K562 (cell line): ENCODE results near the gene IL17F. TPM values are rescaled to one million over a fixed set of nuclear protein-coding genes. Genes with fewer than 3 reads are reported as not detected.

ENCODE experiments used
- ATAC-seq: fragments of 200-7000 bp; cut with Tn5 transposase; 3 replicates; pipeline ENCODE4 v1.9.1; 2020; ENCODE audit warnings: moderate library complexity
- BruUV-seq: library from RNA; stranded (reverse); fragments of 400-500 nt; replicated peaks from 2 replicates; lab custom pipeline; 2021; lab: Mats Ljungman, UMichigan
- CTCF ChIA-PET: fragments of 300-600 bp; formaldehyde crosslinking; extraction: SDS; loops from one replicate; lab custom pipeline; 2021; ENCODE audit warnings: low intra/inter-chr PET ratio; lab: Yijun Ruan, JAX
- POLR2A ChIA-PET: fragments of 300-600, 350-650 bp; sonication (Branson Sonifier 250); formaldehyde crosslinking; extraction: SDS; loops from one replicate; lab custom pipeline; 2021; ENCODE audit warnings: antibody characterized with exemption, inconsistent platforms; lab: Yijun Ruan, JAX
- DNase-seq, 4 experiments: peaks; one replicate each; pipeline versions ENCODE4 v3.0.0 to v3.0.0-alpha.2; 2011 to 2018; ENCODE audit warnings: low spot score in 3 of 4, mixed read lengths in 3 of 4; ENCODE audit errors: extremely low read depth in 1 of 4
- FAIRE-seq: peaks from 2 replicates; lab custom pipeline; 2011; peaks lifted over from hg19 to GRCh38; lab: Jason Lieb, UNC
- H2AFZ ChIP-seq: 2 replicates; pipeline ENCODE4 v1.6.0; 2011; ENCODE audit warnings: low read depth, low read length, control low read depth, inconsistent platforms
- H3K27ac ChIP-seq: fragments of 200-600 bp; 3 replicates; pipeline ENCODE4 v1.8.0; 2011; ENCODE audit warnings: low read depth, mild to moderate bottlenecking, control low read depth, inconsistent platforms, low read length, moderate library complexity, mixed read lengths; ENCODE audit errors: extremely low read depth
- H3K27me3 ChIP-seq, 2 experiments: fragments of 300-600 bp in 1 of 2; 2 replicates in 1 of 2; 3 replicates in 1 of 2; pipeline versions ENCODE4 v1.6.0 to v1.8.0; 2011; ENCODE audit warnings: inconsistent platforms in 2 of 2, low read length in 2 of 2, mild to moderate bottlenecking in 1 of 2, mixed read lengths in 1 of 2, moderate library complexity in 1 of 2; ENCODE audit not compliant: control insufficient read depth in 2 of 2, insufficient read depth in 2 of 2
- H3K36me3 ChIP-seq: fragments of 300-600 bp; 3 replicates; pipeline ENCODE4 v1.8.0; 2011; ENCODE audit warnings: mild to moderate bottlenecking, low read length, inconsistent platforms; ENCODE audit not compliant: control insufficient read depth, insufficient read depth
- H3K4me1 ChIP-seq, 2 experiments: fragments of 200-600 bp in 1 of 2; replicated peaks in 1 of 2; 2 replicates in 1 of 2; 3 replicates in 1 of 2; pipeline versions ENCODE4 v1.5.1 to v1.8.0; 2011; ENCODE audit warnings: inconsistent platforms in 2 of 2, low read length in 2 of 2, mild to moderate bottlenecking in 1 of 2, mixed read lengths in 1 of 2, moderate library complexity in 1 of 2; ENCODE audit not compliant: control insufficient read depth in 2 of 2, insufficient read depth in 2 of 2
- H3K4me2 ChIP-seq: 2 replicates; pipeline ENCODE4 v1.6.1; 2011; ENCODE audit warnings: low read length, control low read depth, inconsistent platforms, mixed read lengths; ENCODE audit not compliant: insufficient read depth
- H3K4me3 ChIP-seq: fragments of 200-600 bp; sonication (generic), shearing (Covaris generic); 2 replicates; pipeline ENCODE4 v1.5.1; 2016; ENCODE audit warnings: control low read depth, inconsistent platforms
- H3K79me2 ChIP-seq: fragments of 200-600 bp; 3 replicates; pipeline ENCODE4 v1.8.0; 2011; ENCODE audit warnings: low read length, inconsistent platforms; ENCODE audit not compliant: control insufficient read depth, insufficient read depth
- H3K9ac ChIP-seq, 2 experiments: 2 replicates each; pipeline versions ENCODE4 v1.6.0 to v1.6.1; 2011; ENCODE audit warnings: low read depth in 2 of 2, low read length in 2 of 2, control low read depth in 1 of 2, inconsistent platforms in 1 of 2, mild to moderate bottlenecking in 1 of 2, mixed read lengths in 1 of 2; ENCODE audit not compliant: insufficient read depth in 1 of 2
- H3K9me1 ChIP-seq: one replicate; pipeline ENCODE4 v1.6.0; 2011; ENCODE audit warnings: inconsistent platforms, mild to moderate bottlenecking, low read length, moderate library complexity; ENCODE audit not compliant: control insufficient read depth, insufficient read depth
- H3K9me3 ChIP-seq: replicated peaks from 2 replicates; pipeline ENCODE4 v1.5.1; 2011; ENCODE audit warnings: low read depth, low read length, inconsistent platforms; ENCODE audit not compliant: control insufficient read depth, insufficient read depth
- H4K20me1 ChIP-seq: replicated peaks from 2 replicates; pipeline ENCODE4 v1.6.1; 2011; ENCODE audit warnings: low read length, inconsistent platforms, mixed read lengths; ENCODE audit not compliant: control insufficient read depth, insufficient read depth
- CLOCK ChIP-seq: fragments of 250-450 bp; sonication (Bioruptor Pico); IDR thresholded peaks from 2 replicates; pipeline ENCODE4 v1.4.0; 2020; ENCODE audit warnings: mild to moderate bottlenecking, moderate library complexity, borderline replicate concordance
- ETV1 ChIP-seq: fragments of 450-650 bp; conservative IDR thresholded peaks from 2 replicates; pipeline ENCODE4 v1.6.1; 2016; ENCODE audit warnings: missing genetic modification characterization, control low read depth, low read depth, missing compliant biosample characterization
- NFIC ChIP-seq: fragments of 450-650 bp; IDR thresholded peaks from 2 replicates; pipeline ENCODE4 v1.6.1; 2017; ENCODE audit warnings: mild to moderate bottlenecking, inconsistent platforms
- NFIX ChIP-seq: fragments of 250-450 bp; sonication (Bioruptor Pico); IDR thresholded peaks from 2 replicates; pipeline ENCODE4 v1.4.0; 2020; ENCODE audit warnings: low read depth, mild to moderate bottlenecking, moderate library complexity
- SOX6 ChIP-seq: fragments of 450-650 bp; IDR thresholded peaks from 2 replicates; pipeline ENCODE4 v1.6.1; 2014; ENCODE audit warnings: mild to moderate bottlenecking
- ZNF197 ChIP-seq: fragments of 200-800 bp; sonication (Bioruptor generic); IDR thresholded peaks from 2 replicates; pipeline ENCODE4 v1.6.1; 2016; ENCODE audit warnings: low read depth, missing genetic modification characterization, missing compliant biosample characterization
- ZNF3 ChIP-seq: fragments of 250-450 bp; sonication (Bioruptor Pico); IDR thresholded peaks from 2 replicates; pipeline ENCODE4 v1.5.0; 2021; ENCODE audit warnings: mild to moderate bottlenecking, moderate library complexity
- WGBS: fragments of 100-300 bp; shearing (Covaris generic); methylation state at CpG from one replicate; pipeline ENCODE4 v1.1.6; 2016; ENCODE audit warnings: low coverage, mixed read lengths; ENCODE audit not compliant: insufficient coverage; ENCODE audit errors: missing lambda C conversion rate; 5-methylcytosine and 5-hydroxymethylcytosine counted together
- in situ Hi-C: fragments of 300-500 bp; cut with MboI; formaldehyde crosslinking; loops from 4 replicates; pipeline ENCODE4 v1.15.0; 2018; ENCODE audit warnings: inconsistent platforms, mixed read lengths
- intact Hi-C: fragments of 100-400 bp; cut with micrococcal nuclease; formaldehyde crosslinking; loops from 2 replicates; pipeline ENCODE4 v1.14.2; 2022
- polyA plus RNA-seq, 8 experiments: library from polyadenylated mRNA; depleted of rRNA in 4 of 8; stranded (reverse) in 5 of 8; unstranded in 3 of 8; fragments of >200 nt; fragmentation: Nextera tagmentation in 2 of 8; fragmentation: Illumina TruSeq in 1 of 8; extraction: Ambion mirVana in 2 of 8; extraction: Trizol in 1 of 8; gene quantifications; 2 replicates each; pipeline versions ENCODE4 v1.2.1 to v1.2.3, GENCODE V29; 2011 to 2014; ENCODE audit warnings: inconsistent platforms in 1 of 8, missing spikeins in 1 of 8
- total RNA-seq, 7 experiments: library from RNA; depleted of rRNA in 6 of 7; stranded (reverse); fragments of >200 nt in 6 of 7; fragmentation: Illumina TruSeq in 2 of 7; extraction: Trizol in 2 of 7; gene quantifications; 2 replicates each; pipeline versions ENCODE4 v1.2.1 to v1.2.3, GENCODE V29; 2011 to 2021; ENCODE audit warnings: low replicate concordance in 1 of 7

Gene IL17F
- total and polyA plus RNA-seq, 9 of the 15 experiments (the other 6 are each of a cell fraction or from before 2014, with no cell fraction given), result not detected

- ATAC-seq, result no peak
- no peak for FAIRE-seq
- POLR2A ChIA-PET, result interaction anchor here (1.1 kb wide), 1 partner anchor 16 kb away, joined by 3 read pairs; no protein-coding TSS in a partner anchor
Measured at GRCh38 chr6:52233005-52233404, 11.3 kb downstream of the IL17F start.

GRCh38 chr6:52231406-52232127, 12.7 kb downstream of the IL17F start:
- H3K4me2 ChIP-seq, result no peak overlapping the region
- H3K79me2 ChIP-seq, result no peaks in the 10 kb centered on the region
- BruUV-seq, result no TSS peak
- H3K9ac ChIP-seq, result no peak overlapping the region
- no peaks in the 10 kb centered on the region for H4K20me1 ChIP-seq
- no peaks in the 10 kb centered on the region for H3K4me1 ChIP-seq
- in situ Hi-C loops (no loop called here), intact Hi-C loops (loop anchor here (10.0 kb wide), 1 partner anchor 147 kb away; the partner anchor contains the start of gene PKHD1)
- H3K4me3 ChIP-seq, result no peak overlapping the region
- no peak overlapping the region for H2AFZ ChIP-seq
- DNase-seq (no peak), FAIRE-seq (no peak), ATAC-seq (no peak)
- CTCF ChIA-PET, result no interaction called here
- H3K27ac ChIP-seq, result no peak overlapping the region
- WGBS, result 5% methylated on average over 8 of the region's 8 CpGs
- no peaks in the 10 kb centered on the region for H3K9me1 ChIP-seq
- no peaks in the 10 kb centered on the region for H3K36me3 ChIP-seq
- peaks cover 10 to 19% of the 10 kb centered on the region in 2 experiments; a peak in 4 of 5 replicates for H3K27me3 ChIP-seq
- H3K9me3 ChIP-seq, result no peaks in the 10 kb centered on the region
- POLR2A ChIA-PET, result no interaction called here
- TF ChIP-seq ZNF3 (CRISPR knock-in tag) (no peak), CLOCK (CRISPR knock-in tag) (no peak), SOX6 (no peak)

More at GRCh38 chr6:52233005-52233404, 11.3 kb downstream of the IL17F start:
- CTCF ChIA-PET, result no interaction called here
- in situ Hi-C loops, result no loop called here
- Histone ChIP-seq H3K9ac (no peak overlapping the region), H3K79me2 (no peaks in the 10 kb centered on the region), H3K4me2 (no peak overlapping the region), H3K9me3 (no peaks in the 10 kb centered on the region), H3K27me3 (peaks cover 13 to 24% of the 10 kb centered on the region in 2 experiments; a peak in 4 of 5 replicates), H3K36me3 (no peaks in the 10 kb centered on the region), H3K4me1 (no peaks in the 10 kb centered on the region), H4K20me1 (no peaks in the 10 kb centered on the region), H3K4me3 (no peak overlapping the region), H3K9me1 (no peaks in the 10 kb centered on the region), H3K27ac (no peak overlapping the region), H2AFZ (no peak overlapping the region)
- BruUV-seq, result no TSS peak
- intact Hi-C loops, result loop anchor here (10.0 kb wide), 1 partner anchor 148 kb away; the partner anchor contains the start of gene PKHD1
- 2% methylated on average over 4 of the region's 4 CpGs for WGBS
- TF ChIP-seq NFIC (peak; percentile 89), ETV1 (tag) (no peak), ZNF197 (CRISPR knock-in tag) (no peak), NFIX (CRISPR knock-in tag) (peak; percentile 74)
- no peak for DNase-seq
